ENCODE data around the gene ALDH8A1. TPM values are rescaled to one million over a fixed set of nuclear protein-coding genes. Genes with fewer than 3 reads are reported as not detected.
"Not testable (repeated sequence)": the region's sequence is repeated elsewhere in the genome, so short reads cannot be mapped to it uniquely, and the experiment has no call there.

Gene ALDH8A1
- total RNA-seq, 1 experiment from 2014 or later, result 0.68 TPM

GRCh38 chr6:134903448-134903847 lies 46.5 kb downstream of the ALDH8A1 start:
- TF ChIP-seq CTCF (IDR thresholded peaks at IDR 0.05; ENCODE audit: unreplicated experiment), result no peak
- BruUV-seq (replicated peaks), result no TSS peak

GRCh38 chr6:134902936-134903335 lies 47.0 kb downstream of the ALDH8A1 start:
- Mint-ChIP-seq H3K9me3 (ENCODE audit: low read depth, unreplicated experiment) (no peaks in the 10 kb centered on the region), H3K27me3 (ENCODE audit: unreplicated experiment) (no peaks in the 10 kb centered on the region), H3K27ac (ENCODE audit: unreplicated experiment) (no peak overlapping the region), H3K4me3 (ENCODE audit: low read depth, unreplicated experiment) (no peak overlapping the region), H3K4me1 (ENCODE audit: low read depth, unreplicated experiment) (no peaks in the 10 kb centered on the region), H3K36me3 (ENCODE audit: insufficient read depth, unreplicated experiment) (no peaks in the 10 kb centered on the region)
- CTCF ChIA-PET, result no interaction called here
- TF ChIP-seq CTCF (IDR thresholded peaks at IDR 0.05; ENCODE audit: unreplicated experiment), result no peak
- intact Hi-C loops (cut with micrococcal nuclease; ENCODE audit: unreplicated experiment), result no loop called here
- no TSS peak for BruUV-seq (replicated peaks)
- DNase-seq, result no peak

More at GRCh38 chr6:134903448-134903847, 46.5 kb downstream of the ALDH8A1 start:
- no peaks in the 10 kb centered on the region for H3K27me3 Mint-ChIP-seq (ENCODE audit: unreplicated experiment)
- no peaks in the 10 kb centered on the region for H3K36me3 Mint-ChIP-seq (ENCODE audit: insufficient read depth, unreplicated experiment)
- CTCF ChIA-PET, result interaction anchor here (0.5 kb wide), 1 partner anchor 1490 kb away, joined by 3 read pairs; no protein-coding TSS in a partner anchor
- DNase-seq, result no peak
- no peaks in the 10 kb centered on the region for H3K9me3 Mint-ChIP-seq (ENCODE audit: low read depth, unreplicated experiment)
- intact Hi-C loops (cut with micrococcal nuclease; ENCODE audit: unreplicated experiment), result no loop called here
- no peak overlapping the region for H3K4me3 Mint-ChIP-seq (ENCODE audit: low read depth, unreplicated experiment)
- H3K27ac Mint-ChIP-seq (ENCODE audit: unreplicated experiment), result no peak overlapping the region
- H3K4me1 Mint-ChIP-seq (ENCODE audit: low read depth, unreplicated experiment), result no peaks in the 10 kb centered on the region

- H3K4me3 Mint-ChIP-seq (ENCODE audit: low read depth, unreplicated experiment), result no peak overlapping the region
- no peaks in the 10 kb centered on the region for H3K27me3 Mint-ChIP-seq (ENCODE audit: unreplicated experiment)
- no peak for TF ChIP-seq CTCF (IDR thresholded peaks at IDR 0.05; ENCODE audit: unreplicated experiment)
- no TSS peak for BruUV-seq (replicated peaks)
- H3K27ac Mint-ChIP-seq (ENCODE audit: unreplicated experiment), result no peak overlapping the region
- intact Hi-C loops (cut with micrococcal nuclease; ENCODE audit: unreplicated experiment), result no loop called here
- CTCF ChIA-PET, result no interaction called here
- H3K36me3 Mint-ChIP-seq (ENCODE audit: insufficient read depth, unreplicated experiment), result no peaks in the 10 kb centered on the region
- no peak for DNase-seq
- H3K4me1 Mint-ChIP-seq (ENCODE audit: low read depth, unreplicated experiment), result no peaks in the 10 kb centered on the region
- H3K9me3 Mint-ChIP-seq (ENCODE audit: low read depth, unreplicated experiment), result no peaks in the 10 kb centered on the region
Measured at GRCh38 chr6:134902074-134902861, 47.6 kb downstream of the ALDH8A1 start.

- no peaks in the 10 kb centered on the region for H3K9me3 Mint-ChIP-seq (ENCODE audit: low read depth, unreplicated experiment)
- no TSS peak for BruUV-seq (replicated peaks)
- no peak overlapping the region for H3K4me3 Mint-ChIP-seq (ENCODE audit: low read depth, unreplicated experiment)
- no peak for DNase-seq
- H3K36me3 Mint-ChIP-seq (ENCODE audit: insufficient read depth, unreplicated experiment), result no peaks in the 10 kb centered on the region
- intact Hi-C loops (cut with micrococcal nuclease; ENCODE audit: unreplicated experiment), result no loop called here
- no peaks in the 10 kb centered on the region for H3K4me1 Mint-ChIP-seq (ENCODE audit: low read depth, unreplicated experiment)
- no peak for TF ChIP-seq CTCF (IDR thresholded peaks at IDR 0.05; ENCODE audit: unreplicated experiment)
- H3K27ac Mint-ChIP-seq (ENCODE audit: unreplicated experiment), result no peak overlapping the region
- peaks cover 14% of the 10 kb centered on the region for H3K27me3 Mint-ChIP-seq (ENCODE audit: unreplicated experiment)
- CTCF ChIA-PET, result no interaction called here
Measured at GRCh38 chr6:134898575-134898974, 51.3 kb downstream of the ALDH8A1 start.

GRCh38 chr6:134898166-134898565 lies 51.7 kb downstream of the ALDH8A1 start:
- H3K4me1 Mint-ChIP-seq (ENCODE audit: low read depth, unreplicated experiment); H3K4me3 Mint-ChIP-seq (ENCODE audit: low read depth, unreplicated experiment); H3K9me3 Mint-ChIP-seq (ENCODE audit: low read depth, unreplicated experiment); BruUV-seq (replicated peaks); CTCF ChIA-PET; intact Hi-C loops (cut with micrococcal nuclease; ENCODE audit: unreplicated experiment); DNase-seq; H3K36me3 Mint-ChIP-seq (ENCODE audit: insufficient read depth, unreplicated experiment); H3K27ac Mint-ChIP-seq (ENCODE audit: unreplicated experiment): not testable (repeated sequence)
- H3K27me3 Mint-ChIP-seq (ENCODE audit: unreplicated experiment), result peaks cover 14% of the 10 kb centered on the region

Measured in Calu3 (cell line).